ENCODE measurements around the gene GRAMD1C. TPM values are rescaled to one million over a fixed set of nuclear protein-coding genes. Genes with fewer than 3 reads are reported as not detected.
"Not testable (repeated sequence)": the region's sequence is repeated elsewhere in the genome, so short reads cannot be mapped to it uniquely, and the experiment has no call there.

GRAMD1C gene
- total RNA-seq, 3 donors from 2014 or later, result not detected

GRCh38 chr3:113834983-113835382, 3.6 kb upstream of the GRAMD1C start:
- ATAC-seq (no peak), DNase-seq (no peak)
- Mint-ChIP-seq H3K36me3 (ENCODE audit: insufficient read depth) (no peaks in the 10 kb centered on the region), H3K4me3 (no peak overlapping the region), H3K9me3 (peaks cover 10% of the 10 kb centered on the region), H3K4me1 (ENCODE audit: low read depth) (peaks cover 15% of the 10 kb centered on the region), H3K27me3 (ENCODE audit: low read depth) (no peaks in the 10 kb centered on the region)

DNA sequence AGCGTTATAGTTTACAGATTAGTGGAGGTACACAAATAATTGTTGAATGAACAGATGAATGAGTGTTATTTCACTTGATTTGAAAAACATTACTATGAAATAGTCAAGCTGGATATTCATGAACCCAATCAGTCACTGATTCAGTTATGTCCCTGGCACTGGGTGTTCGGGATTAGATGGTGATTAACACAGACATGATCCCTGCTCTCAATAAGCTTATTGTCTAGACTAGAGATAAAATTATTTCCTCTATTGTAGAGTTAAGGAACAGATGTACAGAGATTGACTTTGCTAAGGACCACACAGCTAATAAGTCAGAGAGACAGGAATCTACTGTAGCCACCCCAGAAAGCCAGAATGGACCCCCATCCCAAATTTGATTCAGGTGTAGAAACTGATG, 963 bp downstream of the GRAMD1C start:
- ATAC-seq, result no peak
- H3K9me3 Mint-ChIP-seq, result no peaks in the 10 kb centered on the region
- H3K27me3 Mint-ChIP-seq (ENCODE audit: low read depth), result no peaks in the 10 kb centered on the region
- H3K4me3 Mint-ChIP-seq, result peak overlapping the region; percentile 75
- no peak for DNase-seq
- no peaks in the 10 kb centered on the region for H3K36me3 Mint-ChIP-seq (ENCODE audit: insufficient read depth)
- peaks cover 6% of the 10 kb centered on the region for H3K4me1 Mint-ChIP-seq (ENCODE audit: low read depth)

GRCh38 chr3:113844622-113845222, 6.1 kb downstream of the GRAMD1C start:
- ATAC-seq (no peak), DNase-seq (no peak)
- no peaks in the 10 kb centered on the region for H3K27me3 Mint-ChIP-seq (ENCODE audit: low read depth)
- H3K4me1 Mint-ChIP-seq (ENCODE audit: low read depth), result no peaks in the 10 kb centered on the region
- no peaks in the 10 kb centered on the region for H3K9me3 Mint-ChIP-seq
- H3K4me3 Mint-ChIP-seq, result no peak overlapping the region
- no peaks in the 10 kb centered on the region for H3K36me3 Mint-ChIP-seq (ENCODE audit: insufficient read depth)

- no peak for ATAC-seq
- no peaks in the 10 kb centered on the region for H3K9me3 Mint-ChIP-seq
- DNase-seq, result no peak
- H3K4me1 Mint-ChIP-seq (ENCODE audit: low read depth), result no peaks in the 10 kb centered on the region
- H3K4me3 Mint-ChIP-seq, result no peak overlapping the region
- no peaks in the 10 kb centered on the region for H3K36me3 Mint-ChIP-seq (ENCODE audit: insufficient read depth)
- H3K27me3 Mint-ChIP-seq (ENCODE audit: low read depth), result no peaks in the 10 kb centered on the region
These were observed 8.7 kb downstream of the GRAMD1C start for GRCh38 chr3:113847247-113847646.

DNA sequence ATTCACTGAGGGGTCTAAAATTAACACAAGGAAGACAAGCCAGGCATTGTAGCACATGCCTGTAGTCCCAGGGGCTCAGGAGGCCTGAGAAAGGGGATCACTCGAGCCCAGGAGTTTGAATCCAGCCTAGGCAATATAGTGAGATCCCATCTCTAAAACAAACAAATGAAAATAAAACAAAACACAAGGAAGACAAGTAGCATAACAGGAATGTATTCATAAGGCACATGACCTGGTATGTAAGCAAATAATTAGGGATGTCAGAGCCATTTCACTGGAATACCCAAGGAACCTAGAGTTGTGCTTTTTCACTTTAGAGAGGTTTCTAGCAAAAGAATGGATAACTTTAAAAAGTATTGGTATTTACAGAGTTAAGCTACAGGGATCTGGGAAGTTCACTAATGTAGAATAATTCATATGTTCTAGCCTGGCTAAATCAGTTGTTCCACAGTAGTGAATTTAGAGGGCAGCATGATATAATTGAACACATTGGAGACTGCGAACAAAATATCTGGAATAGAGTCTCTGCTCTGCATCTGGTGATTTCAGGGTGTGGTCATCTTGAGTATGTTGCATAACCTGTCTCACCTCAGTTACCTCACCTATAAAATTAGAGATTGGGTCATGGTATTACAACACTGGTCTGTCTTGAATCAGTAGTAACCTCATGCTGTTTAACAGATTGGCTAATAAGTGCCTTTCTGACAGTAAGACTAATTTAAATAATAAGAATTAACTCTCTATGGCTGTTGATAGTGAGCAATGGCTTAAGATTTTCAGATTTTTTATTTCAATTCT, 9.3 kb downstream of the GRAMD1C start:
- peaks cover under 1% of the 10 kb centered on the region for H3K27me3 Mint-ChIP-seq (ENCODE audit: low read depth)
- no peaks in the 10 kb centered on the region for H3K36me3 Mint-ChIP-seq (ENCODE audit: insufficient read depth)
- H3K4me3 Mint-ChIP-seq, result no peak overlapping the region
- no peaks in the 10 kb centered on the region for H3K9me3 Mint-ChIP-seq
- DNase-seq, result no peak
- no peak for ATAC-seq
- H3K4me1 Mint-ChIP-seq (ENCODE audit: low read depth), result no peaks in the 10 kb centered on the region

- DNase-seq; H3K27me3 Mint-ChIP-seq (ENCODE audit: low read depth); H3K4me1 Mint-ChIP-seq (ENCODE audit: low read depth); H3K9me3 Mint-ChIP-seq; H3K4me3 Mint-ChIP-seq; ATAC-seq; H3K36me3 Mint-ChIP-seq (ENCODE audit: insufficient read depth): not testable (repeated sequence)
These were observed 10.5 kb downstream of the GRAMD1C start for GRCh38 chr3:113849071-113849470.

GRCh38 chr3:113849841-113850240, 11.3 kb downstream of the GRAMD1C start:
- not testable (repeated sequence) for DNase-seq; H3K27me3 Mint-ChIP-seq (ENCODE audit: low read depth); H3K4me3 Mint-ChIP-seq; H3K9me3 Mint-ChIP-seq; H3K36me3 Mint-ChIP-seq (ENCODE audit: insufficient read depth); H3K4me1 Mint-ChIP-seq (ENCODE audit: low read depth); ATAC-seq

GRCh38 chr3:113850391-113850790, 11.8 kb downstream of the GRAMD1C start:
- not testable (repeated sequence) for ATAC-seq; H3K4me3 Mint-ChIP-seq; H3K4me1 Mint-ChIP-seq (ENCODE audit: low read depth); H3K9me3 Mint-ChIP-seq; DNase-seq; H3K36me3 Mint-ChIP-seq (ENCODE audit: insufficient read depth); H3K27me3 Mint-ChIP-seq (ENCODE audit: low read depth)

- ATAC-seq (no peak), DNase-seq (no peak)
- Mint-ChIP-seq H3K4me3 (no peak overlapping the region), H3K9me3 (no peaks in the 10 kb centered on the region), H3K4me1 (ENCODE audit: low read depth) (no peaks in the 10 kb centered on the region), H3K36me3 (ENCODE audit: insufficient read depth) (no peaks in the 10 kb centered on the region), H3K27me3 (ENCODE audit: low read depth) (peaks cover 8% of the 10 kb centered on the region)
These were observed 13.9 kb downstream of the GRAMD1C start for GRCh38 chr3:113852506-113852905.

DNA sequence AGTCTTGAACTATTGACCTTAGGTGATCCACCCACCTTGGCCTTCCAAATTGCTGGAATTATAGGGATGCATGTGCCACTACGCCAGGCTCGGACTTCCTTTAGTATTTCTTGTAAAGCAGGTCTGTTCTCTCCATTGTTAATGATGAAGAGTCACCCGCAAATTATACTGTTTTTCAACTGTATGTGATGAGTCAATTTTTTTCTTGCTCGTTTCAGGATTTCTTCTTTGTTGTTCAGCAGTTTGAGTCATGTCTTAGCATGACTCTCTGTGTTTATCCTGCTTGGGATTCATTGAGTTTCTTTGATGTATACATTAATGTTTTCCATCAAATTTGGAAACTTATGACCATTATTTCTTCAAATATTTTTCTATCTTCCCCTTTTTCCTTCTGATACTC, 28.9 kb downstream of the GRAMD1C start:
- peaks cover 4% of the 10 kb centered on the region for H3K9me3 Mint-ChIP-seq
- no peak overlapping the region for H3K4me3 Mint-ChIP-seq
- H3K36me3 Mint-ChIP-seq (ENCODE audit: insufficient read depth), result no peaks in the 10 kb centered on the region
- DNase-seq, result no peak
- peaks cover 7% of the 10 kb centered on the region for H3K27me3 Mint-ChIP-seq (ENCODE audit: low read depth)
- no peaks in the 10 kb centered on the region for H3K4me1 Mint-ChIP-seq (ENCODE audit: low read depth)
- peak in 1 of 2 donors; percentile 21 for ATAC-seq

GRCh38 chr3:113873293-113873692, 34.7 kb downstream of the GRAMD1C start:
- ATAC-seq, result no peak
- Mint-ChIP-seq H3K27me3 (ENCODE audit: low read depth) (peaks cover 8% of the 10 kb centered on the region), H3K36me3 (ENCODE audit: insufficient read depth) (no peaks in the 10 kb centered on the region), H3K9me3 (no peaks in the 10 kb centered on the region), H3K4me3 (no peak overlapping the region), H3K4me1 (ENCODE audit: low read depth) (no peaks in the 10 kb centered on the region)
- DNase-seq, result no peak

DNA sequence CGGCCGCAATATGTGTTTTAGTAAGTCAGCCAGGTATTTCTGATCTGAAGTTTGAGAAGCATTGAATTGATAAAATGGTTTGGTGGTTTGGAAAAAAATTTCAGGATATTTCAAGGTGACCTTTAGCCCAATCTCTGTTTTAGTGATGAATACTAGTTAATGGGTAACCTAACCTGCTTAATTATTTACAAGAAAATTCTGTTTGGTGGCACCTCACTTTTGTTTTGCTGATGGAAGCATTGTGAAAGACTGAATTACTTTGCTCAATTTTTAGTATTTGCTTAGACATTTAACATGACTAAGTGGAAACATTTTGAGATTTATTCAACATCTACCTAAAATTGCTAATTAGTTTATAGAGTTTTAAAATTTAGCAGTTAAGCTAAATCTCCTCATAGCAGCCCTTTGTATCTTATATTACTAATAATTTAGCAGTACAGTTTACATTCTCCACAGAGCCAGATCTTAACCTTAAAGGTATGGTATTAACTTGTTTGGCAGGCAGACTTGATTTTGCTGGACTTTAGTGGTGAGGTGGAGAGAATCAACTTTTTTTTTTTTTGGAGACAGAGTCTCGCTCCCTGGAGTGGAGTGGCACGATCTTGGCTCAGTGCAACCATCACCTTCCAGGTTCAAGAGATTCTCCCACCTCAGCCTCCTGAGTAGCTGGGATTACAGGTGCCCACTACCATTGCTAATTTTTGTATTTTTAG, 35.4 kb downstream of the GRAMD1C start:
- H3K27me3 Mint-ChIP-seq (ENCODE audit: low read depth), result peaks cover 6% of the 10 kb centered on the region
- no peaks in the 10 kb centered on the region for H3K9me3 Mint-ChIP-seq
- no peak for DNase-seq
- no peaks in the 10 kb centered on the region for H3K36me3 Mint-ChIP-seq (ENCODE audit: insufficient read depth)
- no peak for ATAC-seq
- H3K4me1 Mint-ChIP-seq (ENCODE audit: low read depth), result no peaks in the 10 kb centered on the region
- no peak overlapping the region for H3K4me3 Mint-ChIP-seq

DNA sequence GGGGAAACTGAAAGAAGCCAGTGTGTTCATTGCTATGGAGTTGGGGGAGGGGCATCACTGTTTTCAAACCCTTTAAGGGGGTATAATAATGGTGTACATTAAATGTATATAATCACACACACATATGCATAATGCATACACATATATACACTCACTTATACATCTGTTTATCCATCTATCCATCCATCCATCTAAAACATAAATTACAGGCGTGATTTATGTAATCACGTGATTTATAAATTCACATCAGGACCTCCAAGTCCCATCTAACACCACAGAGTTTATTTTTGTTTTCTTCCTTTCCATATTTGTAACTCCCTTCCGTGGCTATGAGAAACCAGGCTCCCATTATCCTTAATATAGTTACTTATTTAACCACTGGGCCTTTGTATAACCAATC, 39.8 kb downstream of the GRAMD1C start:
- Mint-ChIP-seq H3K36me3 (ENCODE audit: insufficient read depth) (no peaks in the 10 kb centered on the region), H3K4me3 (no peak overlapping the region), H3K27me3 (ENCODE audit: low read depth) (peaks cover 7% of the 10 kb centered on the region), H3K9me3 (no peaks in the 10 kb centered on the region), H3K4me1 (ENCODE audit: low read depth) (no peaks in the 10 kb centered on the region)
- DNase-seq (no peak), ATAC-seq (no peak)

- H3K9me3 Mint-ChIP-seq, result no peaks in the 10 kb centered on the region
- H3K4me1 Mint-ChIP-seq (ENCODE audit: low read depth), result no peaks in the 10 kb centered on the region
- no peak for DNase-seq
- no peak for ATAC-seq
- no peaks in the 10 kb centered on the region for H3K36me3 Mint-ChIP-seq (ENCODE audit: insufficient read depth)
- H3K4me3 Mint-ChIP-seq, result no peak overlapping the region
- H3K27me3 Mint-ChIP-seq (ENCODE audit: low read depth), result no peaks in the 10 kb centered on the region
These were observed 46.5 kb downstream of the GRAMD1C start for GRCh38 chr3:113885050-113885449.
